BE2C (cell line): ENCODE results near the gene CLDN24.

Source experiments
- DNase-seq: peaks from one replicate; pipeline ENCODE4 v3.0.0-alpha.2; 2020
- H3K27me3 ChIP-seq: fragments of 250-450 bp; sonication (Bioruptor Pico); 2 replicates; pipeline ENCODE4 v1.5.1; 2020; ENCODE audit warnings: mild to moderate bottlenecking
- H3K36me3 ChIP-seq: fragments of 250-450 bp; sonication (Bioruptor Pico); 2 replicates; pipeline ENCODE4 v1.5.1; 2020; ENCODE audit warnings: mild to moderate bottlenecking
- H3K4me1 ChIP-seq: fragments of 250-450 bp; sonication (Bioruptor Pico); 2 replicates; pipeline ENCODE4 v1.5.1; 2020
- H3K4me3 ChIP-seq: 2 replicates; pipeline ENCODE4 v1.5.1; 2011; ENCODE audit warnings: low read depth, low read length
- H3K9me3 ChIP-seq: fragments of 250-450 bp; sonication (Bioruptor Pico); 2 replicates; pipeline ENCODE4 v1.5.1; 2020
- CTCF ChIP-seq: IDR thresholded peaks from 2 replicates; pipeline ENCODE4 v1.5.1; 2012; ENCODE audit warnings: mild to moderate bottlenecking, low read depth, low read length

Gene CLDN24

GRCh38 chr4:183314336-183314735, 7.9 kb downstream of the CLDN24 start:
- TF ChIP-seq CTCF, result no peak
- no peaks in the 10 kb centered on the region for H3K27me3 ChIP-seq
- H3K9me3 ChIP-seq, result no peaks in the 10 kb centered on the region
- DNase-seq, result no peak
- H3K36me3 ChIP-seq, result peaks cover 18% of the 10 kb centered on the region
- no peaks in the 10 kb centered on the region for H3K4me1 ChIP-seq
- H3K4me3 ChIP-seq, result no peak overlapping the region

GRCh38 chr4:183312841-183313240, 9.4 kb downstream of the CLDN24 start:
- Histone ChIP-seq H3K9me3 (no peaks in the 10 kb centered on the region), H3K36me3 (peaks cover 14% of the 10 kb centered on the region), H3K27me3 (no peaks in the 10 kb centered on the region), H3K4me1 (no peaks in the 10 kb centered on the region), H3K4me3 (no peak overlapping the region)
- TF ChIP-seq CTCF, result no peak
- no peak for DNase-seq

GRCh38 chr4:183306811-183307210, 15.4 kb downstream of the CLDN24 start:
- no peak for TF ChIP-seq CTCF
- Histone ChIP-seq H3K9me3 (no peaks in the 10 kb centered on the region), H3K4me3 (no peak overlapping the region), H3K4me1 (no peaks in the 10 kb centered on the region), H3K36me3 (no peaks in the 10 kb centered on the region), H3K27me3 (no peaks in the 10 kb centered on the region)
- DNase-seq, result no peak

GRCh38 chr4:183304538-183304937, 17.7 kb downstream of the CLDN24 start:
- no peak overlapping the region for H3K4me3 ChIP-seq
- H3K36me3 ChIP-seq, result no peaks in the 10 kb centered on the region; the same call in 1 of the 2 replicates
- DNase-seq, result no peak
- no peaks in the 10 kb centered on the region for H3K9me3 ChIP-seq
- no peaks in the 10 kb centered on the region for H3K4me1 ChIP-seq
- no peak for TF ChIP-seq CTCF
- H3K27me3 ChIP-seq, result no peaks in the 10 kb centered on the region

- Histone ChIP-seq H3K27me3 (no peaks in the 10 kb centered on the region), H3K36me3 (no peaks in the 10 kb centered on the region; the same call in 1 of the 2 replicates)
These were observed 18.2 kb downstream of the CLDN24 start for GRCh38 chr4:183304067-183304466.

GRCh38 chr4:183303301-183303700, 18.9 kb downstream of the CLDN24 start:
- Histone ChIP-seq H3K4me1 (no peaks in the 10 kb centered on the region), H3K36me3 (no peaks in the 10 kb centered on the region; the same call in 1 of the 2 replicates), H3K9me3 (no peaks in the 10 kb centered on the region), H3K27me3 (no peaks in the 10 kb centered on the region), H3K4me3 (no peak overlapping the region)
- DNase-seq, result no peak
- TF ChIP-seq CTCF, result no peak

More at GRCh38 chr4:183304067-183304466, 18.2 kb downstream of the CLDN24 start:
- no peak for TF ChIP-seq CTCF
- no peaks in the 10 kb centered on the region for H3K4me1 ChIP-seq
- H3K4me3 ChIP-seq, result no peak overlapping the region
- no peaks in the 10 kb centered on the region for H3K9me3 ChIP-seq
- DNase-seq, result no peak
